Mesenchymal stem cell (in vitro differentiated cells and primary cell): ENCODE results near the gene ACOT8.

Experiments used
- DNase-seq: peaks from one replicate; pipeline ENCODE4 v3.0.0-alpha.2; 2013
- H2AFZ ChIP-seq: one replicate; pipeline ENCODE4 v1.6.1; 2013; ENCODE audit warnings: low read depth, mild to moderate bottlenecking, control low read depth, inconsistent platforms, low read length, moderate library complexity
- H2AK5ac ChIP-seq: 2 replicates; pipeline ENCODE4 v1.6.1; 2013; ENCODE audit warnings: low read length, moderate library complexity, mild to moderate bottlenecking, inconsistent platforms; ENCODE audit not compliant: severe bottlenecking
- H2BK120ac ChIP-seq: one replicate; pipeline ENCODE4 v1.6.1; 2013; ENCODE audit warnings: low read depth, mild to moderate bottlenecking, inconsistent platforms, low read length, moderate library complexity
- H2BK12ac ChIP-seq, 2 experiments: one replicate each; pipeline ENCODE4 v1.6.1; 2013; ENCODE audit warnings: inconsistent platforms in 2 of 2, low read length in 2 of 2, mild to moderate bottlenecking in 2 of 2, moderate library complexity in 2 of 2, control low read depth in 1 of 2
- H2BK15ac ChIP-seq: one replicate; pipeline ENCODE4 v1.6.1; 2013; ENCODE audit warnings: mild to moderate bottlenecking, low read depth, inconsistent platforms; ENCODE audit not compliant: poor library complexity, severe bottlenecking
- H2BK5ac ChIP-seq: 2 replicates; pipeline ENCODE4 v1.6.1; 2013; ENCODE audit warnings: low read depth, mild to moderate bottlenecking, low read length, control low read depth, inconsistent platforms; ENCODE audit not compliant: poor library complexity, severe bottlenecking
- H3K14ac ChIP-seq, 2 experiments: one replicate each; pipeline ENCODE4 v1.6.1; 2013; ENCODE audit warnings: inconsistent platforms in 2 of 2, low read length in 2 of 2, control low read depth in 1 of 2, mild to moderate bottlenecking in 1 of 2, moderate library complexity in 1 of 2
- H3K18ac ChIP-seq, 2 experiments: one replicate each; pipeline ENCODE4 v1.6.1; 2013; ENCODE audit warnings: inconsistent platforms in 2 of 2, low read length in 2 of 2, control low read depth in 1 of 2, low read depth in 1 of 2, mild to moderate bottlenecking in 1 of 2
- H3K23ac ChIP-seq, 2 experiments: one replicate each; pipeline ENCODE4 v1.6.1; 2013; ENCODE audit warnings: inconsistent platforms in 2 of 2, low read length in 2 of 2, mild to moderate bottlenecking in 2 of 2, moderate library complexity in 2 of 2, control low read depth in 1 of 2
- H3K27ac ChIP-seq: 2 replicates; pipeline ENCODE4 v1.5.1; 2013; ENCODE audit warnings: mild to moderate bottlenecking, moderate library complexity, low read length, control low read depth, inconsistent platforms; ENCODE audit not compliant: poor library complexity, severe bottlenecking
- H3K27me3 ChIP-seq, 2 experiments: 2 replicates each; pipeline versions ENCODE4 v1.6.1 to v1.7.0; 2013; ENCODE audit warnings: low read length in 2 of 2, mild to moderate bottlenecking in 2 of 2, moderate library complexity in 2 of 2, control low read depth in 1 of 2, inconsistent platforms in 1 of 2; ENCODE audit not compliant: control insufficient read depth in 1 of 2, insufficient read depth in 1 of 2
- H3K36me3 ChIP-seq, 2 experiments: 2 replicates each; pipeline versions ENCODE4 v1.6.1 to v1.7.0; 2013; ENCODE audit warnings: low read length in 2 of 2, control low read depth in 1 of 2, inconsistent platforms in 1 of 2, low read depth in 1 of 2, mild to moderate bottlenecking in 1 of 2; ENCODE audit not compliant: insufficient read depth in 2 of 2, control insufficient read depth in 1 of 2
- H3K4ac ChIP-seq, 2 experiments: one replicate each; pipeline ENCODE4 v1.6.1; 2013; ENCODE audit warnings: inconsistent platforms in 2 of 2, low read length in 2 of 2, mild to moderate bottlenecking in 2 of 2, moderate library complexity in 2 of 2, control low read depth in 1 of 2, low read depth in 1 of 2
- H3K4me1 ChIP-seq: 2 replicates; pipeline ENCODE4 v1.6.1; 2013; ENCODE audit warnings: low read depth, low read length, control low read depth; ENCODE audit not compliant: control insufficient read depth, insufficient read depth
- H3K4me2 ChIP-seq: 2 replicates; pipeline ENCODE4 v1.6.1; 2013; ENCODE audit warnings: low read length, mild to moderate bottlenecking, inconsistent platforms; ENCODE audit not compliant: poor library complexity, severe bottlenecking
- H3K4me3 ChIP-seq, 2 experiments: 2 replicates each; pipeline versions ENCODE4 v1.5.1 to v1.7.0; 2013; ENCODE audit warnings: low read length in 2 of 2, mild to moderate bottlenecking in 2 of 2, control low read depth in 1 of 2, low read depth in 1 of 2; ENCODE audit not compliant: insufficient read depth in 1 of 2
- H3K79me1 ChIP-seq: replicated peaks from 2 replicates; pipeline ENCODE4 v1.6.1; 2013; ENCODE audit warnings: mild to moderate bottlenecking, control low read depth, low read length, inconsistent platforms; ENCODE audit not compliant: poor library complexity, severe bottlenecking
- H3K9ac ChIP-seq: 2 replicates; pipeline ENCODE4 v1.7.0; 2013; ENCODE audit warnings: mild to moderate bottlenecking, low read length, moderate library complexity
- H3K9me3 ChIP-seq: 2 replicates; pipeline ENCODE4 v1.7.0; 2013; ENCODE audit warnings: mild to moderate bottlenecking, low read length; ENCODE audit not compliant: control insufficient read depth
- H4K8ac ChIP-seq: one replicate; pipeline ENCODE4 v1.6.1; 2013; ENCODE audit warnings: inconsistent platforms, mild to moderate bottlenecking, low read length, moderate library complexity
- H4K91ac ChIP-seq: one replicate; pipeline ENCODE4 v1.6.1; 2013; ENCODE audit warnings: mild to moderate bottlenecking, low read length, inconsistent platforms
- WGBS: methylation state at CpG from one replicate; pipeline ENCODE4 v1.1.7; 2013; ENCODE audit warnings: mixed read lengths; 5-methylcytosine and 5-hydroxymethylcytosine counted together

ACOT8 gene

DNA sequence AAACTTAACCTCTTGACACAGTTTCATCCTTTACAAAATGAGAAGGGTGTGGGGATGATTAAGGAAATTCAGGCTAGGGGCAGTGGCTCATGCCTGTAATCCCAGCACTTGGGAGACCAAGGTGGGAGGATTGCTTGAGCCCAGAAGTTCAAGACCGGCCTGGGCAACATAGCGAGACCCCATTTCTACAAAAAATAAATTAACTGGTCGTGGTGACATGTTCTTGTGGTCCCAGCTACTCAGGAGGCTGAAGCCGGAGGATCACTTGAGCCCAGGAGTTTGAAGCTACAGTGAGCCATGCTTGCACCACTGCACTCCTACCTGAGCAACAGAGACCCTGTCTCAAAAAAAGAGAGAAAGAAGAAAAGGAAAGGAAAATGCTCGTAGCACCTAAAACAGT, 9.3 kb upstream of the ACOT8 start:
- Histone ChIP-seq H2BK5ac (no peak overlapping the region), H3K9ac (no peak overlapping the region), H3K4me3 (no peak overlapping the region), H3K23ac (no peak overlapping the region), H2BK12ac (no peak overlapping the region), H3K4me1 (no peaks in the 10 kb centered on the region), H2AK5ac (no peak overlapping the region), H3K9me3 (no peaks in the 10 kb centered on the region), H3K4me2 (no peak overlapping the region), H3K36me3 (peaks cover 0 to 4% of the 10 kb centered on the region in 2 experiments), H2AFZ (no peak overlapping the region), H2BK15ac (no peak overlapping the region), H2BK120ac (no peak overlapping the region), H3K18ac (no peak overlapping the region), H3K27me3 (no peaks in the 10 kb centered on the region), H3K14ac (no peak overlapping the region), H3K79me1 (peaks cover 14% of the 10 kb centered on the region), H4K91ac (no peak overlapping the region), H3K4ac (no peak overlapping the region), H3K27ac (no peak overlapping the region), H4K8ac (no peak overlapping the region)
- 100% methylated on average over 4 of the region's 5 CpGs for WGBS
- no peak for DNase-seq

DNA sequence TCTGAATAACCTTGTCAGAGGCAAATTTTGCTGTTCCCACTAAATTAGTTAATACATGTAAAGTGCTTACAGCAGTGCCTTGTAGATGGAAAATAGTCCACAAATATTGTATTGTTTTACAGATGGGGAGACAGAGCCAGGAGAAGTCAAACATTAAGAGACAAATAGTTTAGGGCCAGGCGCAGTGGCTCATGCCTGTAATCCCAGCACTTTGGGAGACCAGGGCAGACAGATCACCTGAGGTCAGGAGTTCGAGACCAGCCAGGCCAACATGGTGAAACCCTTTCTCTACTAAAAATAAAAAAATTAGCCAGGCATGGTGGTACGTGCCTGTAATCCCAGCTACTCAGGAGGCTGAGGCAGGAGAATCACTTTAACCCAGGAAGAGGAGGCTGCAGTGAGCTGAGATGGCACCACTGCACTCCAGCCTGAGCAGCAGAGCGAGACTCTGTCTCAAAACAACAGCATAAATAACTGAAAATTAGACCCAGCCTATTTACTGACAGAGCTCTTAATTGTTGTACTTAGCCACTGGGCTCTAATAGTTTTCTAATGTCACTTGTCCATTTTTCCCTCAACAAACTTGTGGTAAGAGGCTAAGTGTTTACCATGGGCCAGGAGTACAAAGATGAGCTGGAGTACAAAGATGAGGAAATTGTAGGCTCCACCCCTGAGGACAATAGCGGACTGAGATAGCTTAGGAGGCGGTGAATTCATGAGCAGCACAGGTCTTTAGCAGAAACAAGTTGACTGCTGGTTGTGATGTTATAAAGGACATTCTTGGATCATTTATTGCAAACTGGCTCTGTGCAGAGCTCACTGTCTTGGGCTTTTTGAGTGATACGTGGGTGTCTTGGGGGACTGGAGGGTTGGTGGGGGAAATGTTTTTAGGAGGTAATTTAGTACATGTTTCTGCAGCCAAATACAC, 6.6 kb upstream of the ACOT8 start:
- H3K27ac ChIP-seq, result no peak overlapping the region
- H3K4me3 ChIP-seq, result no peak overlapping the region
- no peaks in the 10 kb centered on the region for H3K36me3 ChIP-seq
- no peak overlapping the region for H3K18ac ChIP-seq
- no peak overlapping the region for H3K14ac ChIP-seq
- no peak overlapping the region for H2AFZ ChIP-seq
- no peak overlapping the region for H2BK5ac ChIP-seq
- no peak overlapping the region for H2BK120ac ChIP-seq
- WGBS, result 93% methylated on average over 7 of the region's 7 CpGs
- H4K91ac ChIP-seq, result no peak overlapping the region
- no peaks in the 10 kb centered on the region for H3K9me3 ChIP-seq
- no peak overlapping the region for H2BK12ac ChIP-seq
- H3K4ac ChIP-seq, result no peak overlapping the region
- H3K79me1 ChIP-seq, result peaks cover 20% of the 10 kb centered on the region
- H3K4me2 ChIP-seq, result no peak overlapping the region
- no peaks in the 10 kb centered on the region for H3K27me3 ChIP-seq
- H2BK15ac ChIP-seq, result no peak overlapping the region
- H4K8ac ChIP-seq, result no peak overlapping the region
- H3K4me1 ChIP-seq, result peaks cover 2% of the 10 kb centered on the region
- H3K9ac ChIP-seq, result no peak overlapping the region
- H2AK5ac ChIP-seq, result no peak overlapping the region
- no peak overlapping the region for H3K23ac ChIP-seq
- DNase-seq, result no peak

DNA sequence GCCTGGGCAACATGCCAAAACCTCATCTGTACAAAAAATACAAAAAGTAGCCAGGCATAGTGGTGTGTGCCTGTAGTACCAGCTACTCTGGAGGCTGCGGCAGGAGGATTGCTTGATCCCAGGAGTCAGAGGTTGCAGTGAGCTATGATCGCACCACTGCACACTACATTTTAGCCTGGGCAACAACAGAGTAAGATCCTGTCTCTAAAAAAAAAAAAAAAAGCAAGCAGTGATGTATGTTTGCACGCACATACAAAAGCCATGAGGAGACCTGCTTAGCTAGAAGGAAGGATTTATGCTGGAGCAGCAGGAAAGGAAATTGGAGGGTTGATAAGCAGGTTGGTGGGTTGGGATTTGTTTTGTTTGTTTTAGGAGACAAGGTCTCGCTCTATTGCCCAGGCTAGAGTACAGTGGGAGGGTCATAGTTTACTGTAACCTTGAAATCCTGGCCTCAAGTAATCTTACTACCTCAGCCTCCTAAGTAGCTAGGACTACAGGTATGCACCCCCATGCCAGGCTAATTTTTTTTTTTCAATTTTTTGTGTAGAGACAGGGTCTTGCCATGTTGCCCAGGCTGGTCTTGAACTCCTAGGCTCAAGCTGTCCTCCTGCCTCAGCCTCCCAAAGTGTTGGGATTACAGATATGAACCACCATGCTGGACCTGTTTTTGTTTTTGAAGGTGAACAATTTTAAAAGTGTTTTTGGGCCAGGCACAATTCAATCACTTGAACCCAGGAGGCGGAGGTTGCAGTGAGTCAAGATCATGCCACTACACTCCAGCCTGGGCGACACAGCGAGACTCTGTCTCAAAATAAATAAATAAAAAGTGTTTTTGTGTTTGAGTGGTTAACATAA, 4.3 kb upstream of the ACOT8 start:
- Histone ChIP-seq H3K27me3 (no peaks in the 10 kb centered on the region), H3K9ac (no peak overlapping the region), H3K23ac (no peak overlapping the region), H3K18ac (no peak overlapping the region), H4K8ac (peak overlapping the region; percentile 23), H2AK5ac (no peak overlapping the region), H3K79me1 (peaks cover 24% of the 10 kb centered on the region), H3K4me1 (peaks cover 12% of the 10 kb centered on the region), H2BK5ac (no peak overlapping the region), H3K36me3 (no peaks in the 10 kb centered on the region), H4K91ac (no peak overlapping the region), H2BK120ac (no peak overlapping the region), H3K4me3 (no peak overlapping the region), H3K14ac (no peak overlapping the region), H2BK12ac (no peak overlapping the region), H2BK15ac (no peak overlapping the region), H2AFZ (no peak overlapping the region), H3K4ac (no peak overlapping the region), H3K9me3 (no peaks in the 10 kb centered on the region), H3K27ac (no peak overlapping the region), H3K4me2 (no peak overlapping the region)
- DNase-seq, result no peak
- WGBS, result 99% methylated on average over 5 of the region's 7 CpGs

DNA sequence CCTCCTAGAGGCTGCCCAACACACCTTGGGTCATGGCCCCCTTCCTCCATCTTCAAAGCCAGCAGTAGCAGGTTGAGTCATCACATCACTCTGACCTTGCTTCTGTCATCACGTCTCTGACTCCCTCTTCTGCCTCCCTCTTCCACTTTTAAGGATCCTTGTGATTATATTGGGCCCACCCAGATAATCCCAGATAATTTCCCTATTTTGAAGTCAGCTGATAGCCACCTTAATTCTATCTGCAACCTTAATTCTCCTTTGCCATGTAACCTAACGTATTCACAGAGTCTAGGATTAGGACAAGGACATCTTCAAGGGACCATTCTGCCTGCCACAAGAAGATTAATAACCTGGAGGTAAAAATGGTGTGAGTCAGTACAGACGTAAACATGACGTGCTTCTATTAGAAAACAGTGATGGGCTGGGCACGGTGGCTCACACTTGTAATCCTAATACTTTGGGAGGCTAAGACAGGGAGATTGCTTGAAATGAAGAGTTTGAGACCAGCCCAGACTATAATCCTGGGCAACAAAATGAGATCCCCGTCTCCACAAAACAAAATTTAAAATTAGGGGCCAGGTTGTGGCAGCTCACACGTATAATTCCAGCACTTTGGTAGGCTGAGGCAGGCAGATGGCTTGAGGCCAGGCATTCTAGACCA, 3.5 kb upstream of the ACOT8 start:
- H3K4me1 ChIP-seq, result peaks cover 19% of the 10 kb centered on the region
- no peak overlapping the region for H3K14ac ChIP-seq
- no peaks in the 10 kb centered on the region for H3K9me3 ChIP-seq
- no peak overlapping the region for H3K4me2 ChIP-seq
- H3K79me1 ChIP-seq, result peaks cover 23% of the 10 kb centered on the region
- no peak overlapping the region for H2BK15ac ChIP-seq
- no peak overlapping the region for H2AFZ ChIP-seq
- H4K91ac ChIP-seq, result no peak overlapping the region
- H3K18ac ChIP-seq, result no peak overlapping the region
- no peak overlapping the region for H3K9ac ChIP-seq
- H3K4me3 ChIP-seq, result no peak overlapping the region
- H2BK12ac ChIP-seq, result no peak overlapping the region
- no peak overlapping the region for H2BK120ac ChIP-seq
- no peaks in the 10 kb centered on the region for H3K36me3 ChIP-seq
- no peaks in the 10 kb centered on the region for H3K27me3 ChIP-seq
- H3K27ac ChIP-seq, result no peak overlapping the region
- H2AK5ac ChIP-seq, result no peak overlapping the region
- DNase-seq, result peak; percentile 61
- H3K23ac ChIP-seq, result no peak overlapping the region
- 44% methylated on average over 7 of the region's 7 CpGs for WGBS
- H3K4ac ChIP-seq, result no peak overlapping the region
- H4K8ac ChIP-seq, result no peak overlapping the region
- H2BK5ac ChIP-seq, result no peak overlapping the region
